ENCODE measurements around the gene PRKAA1.

Gene PRKAA1

DNA sequence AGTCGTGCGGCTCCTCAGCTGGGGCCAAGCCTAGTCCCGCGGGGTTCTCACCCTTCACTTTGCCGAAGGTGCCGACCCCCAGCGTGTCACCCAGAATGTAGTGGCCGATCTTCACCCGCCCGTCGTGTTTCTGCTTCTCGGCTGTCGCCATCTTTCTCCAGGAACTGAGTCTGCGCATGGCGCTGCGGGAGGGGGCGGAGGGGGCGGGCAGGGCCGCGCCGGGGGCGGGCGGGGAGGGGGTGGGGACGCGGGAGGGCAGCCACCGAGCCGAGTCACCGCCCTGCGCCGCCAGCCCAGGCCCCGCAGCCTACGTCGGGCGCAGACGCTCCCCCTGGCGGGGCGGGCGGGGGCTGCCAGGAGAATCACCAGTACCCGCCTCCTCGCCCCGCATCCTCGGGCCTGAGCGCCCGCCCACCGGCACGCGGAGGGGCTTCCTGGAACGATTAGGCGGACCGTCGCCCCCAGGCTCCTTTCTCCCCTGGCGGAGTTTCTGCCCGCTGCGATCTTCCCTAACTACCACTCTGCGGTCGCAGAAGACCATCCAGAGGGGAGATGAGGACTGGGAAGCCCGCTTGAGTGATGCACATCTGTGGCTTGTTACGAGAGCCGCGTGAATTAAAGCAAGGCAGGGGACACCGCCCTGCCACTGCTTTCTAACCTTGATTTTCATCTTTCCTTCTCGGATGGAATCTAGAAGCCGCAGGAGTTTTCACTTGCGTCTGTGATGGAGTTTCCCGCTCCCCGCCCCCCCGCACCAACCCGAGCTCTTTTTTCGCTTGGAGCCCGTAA is at the start of gene PRKAA1:
Gene PRKAA1, minus strand, starts transcription at position 363 of the 789 bp plus-strand sequence. Its CDS starts 185 bp downstream, at position 178.
- DNase-seq (ENCODE audit: low spot score), result peak; percentile 90
- H3K4me3 Mint-ChIP-seq, result peak within 1 kb of the TSS; percentile 90
- no peaks in the 10 kb centered on the region for H3K9me3 Mint-ChIP-seq
- H3K27ac Mint-ChIP-seq, result peak within 1 kb of the TSS; percentile 89
- peaks cover 28% of the 10 kb centered on the region for H3K36me3 Mint-ChIP-seq (ENCODE audit: low read depth)
- peaks cover 32% of the 10 kb centered on the region for H3K4me1 Mint-ChIP-seq (ENCODE audit: low read depth)
- peaks cover 11% of the 10 kb centered on the region for H3K27me3 Mint-ChIP-seq (ENCODE audit: low read depth)

DNA sequence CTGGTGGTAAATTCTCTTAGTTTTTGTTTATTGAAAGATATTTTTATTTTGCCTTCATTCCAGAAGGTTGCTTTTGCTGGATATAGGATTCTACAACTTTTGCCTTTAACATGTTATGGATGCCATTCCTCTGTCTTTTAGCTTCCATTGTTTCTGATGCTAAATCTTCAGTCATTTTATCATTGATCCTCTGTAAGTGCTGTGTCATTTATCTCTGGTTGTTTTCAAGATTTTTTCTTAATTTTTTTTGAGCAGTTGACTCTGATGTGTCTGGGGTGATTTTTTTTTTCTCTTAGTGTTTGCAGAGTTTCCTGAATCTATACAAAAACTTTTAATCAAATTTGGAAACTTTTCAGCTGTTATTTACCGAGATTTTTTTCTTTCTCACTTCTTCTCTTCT is 49.4 kb upstream of the PRKAA1 start:
- H3K4me1 Mint-ChIP-seq (ENCODE audit: low read depth), result peaks cover 4% of the 10 kb centered on the region
- no peak overlapping the region for H3K27ac Mint-ChIP-seq

DNA sequence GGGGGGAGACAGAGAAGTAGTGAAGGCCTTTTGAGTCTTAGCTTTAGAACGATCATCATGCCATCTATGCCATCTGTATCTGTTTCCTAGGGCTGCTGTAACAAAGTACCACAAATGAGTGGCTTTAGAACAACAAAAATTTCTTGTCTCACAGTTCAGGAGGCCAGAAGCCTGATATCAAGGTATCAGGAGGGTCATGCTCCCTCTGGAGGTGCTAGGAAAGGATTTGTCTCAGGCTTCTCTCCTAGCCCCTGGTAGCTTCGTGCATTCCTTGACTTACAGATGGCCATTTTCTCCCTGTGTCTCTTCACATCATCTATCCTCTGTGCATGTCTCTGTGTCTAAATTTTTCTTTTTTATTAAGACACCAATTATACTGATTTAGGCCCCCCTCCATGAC is 48.2 kb upstream of the PRKAA1 start:
- Mint-ChIP-seq H3K27ac (no peak overlapping the region), H3K4me3 (no peak overlapping the region), H3K9me3 (no peaks in the 10 kb centered on the region), H3K36me3 (ENCODE audit: low read depth) (peaks cover 6% of the 10 kb centered on the region), H3K27me3 (ENCODE audit: low read depth) (peaks cover 22% of the 10 kb centered on the region), H3K4me1 (ENCODE audit: low read depth) (peaks cover 6% of the 10 kb centered on the region)
- DNase-seq (ENCODE audit: low spot score), result no peak

More for the DNA sequence above, 49.4 kb upstream of the PRKAA1 start:
- Mint-ChIP-seq H3K4me3 (no peak overlapping the region), H3K27me3 (ENCODE audit: low read depth) (peaks cover 20% of the 10 kb centered on the region), H3K36me3 (ENCODE audit: low read depth) (peaks cover 5% of the 10 kb centered on the region), H3K9me3 (no peaks in the 10 kb centered on the region)
- DNase-seq (ENCODE audit: low spot score), result no peak

DNA sequence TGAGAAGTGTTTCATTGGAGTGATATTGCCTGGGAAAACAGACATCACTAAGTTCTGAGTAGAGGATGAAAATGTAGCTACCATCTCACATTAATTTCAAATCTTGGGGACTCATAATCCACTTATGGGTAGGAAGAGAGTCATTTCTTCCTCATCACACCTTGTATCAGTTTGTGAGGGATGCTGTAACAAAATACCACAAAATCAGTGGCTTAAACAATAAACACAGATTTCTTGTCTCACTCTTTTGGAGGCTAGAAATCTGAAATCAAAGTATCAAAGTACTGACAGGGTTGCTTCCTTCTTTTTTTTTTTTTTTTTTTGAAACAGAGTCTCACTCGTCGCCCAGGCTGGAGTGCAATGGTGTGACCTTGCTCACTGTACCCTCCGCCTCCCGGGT is 46.4 kb upstream of the PRKAA1 start:
- no peak overlapping the region for H3K27ac Mint-ChIP-seq
- no peak overlapping the region for H3K4me3 Mint-ChIP-seq
- H3K4me1 Mint-ChIP-seq (ENCODE audit: low read depth), result peaks cover 12% of the 10 kb centered on the region
- H3K9me3 Mint-ChIP-seq, result no peaks in the 10 kb centered on the region
- H3K36me3 Mint-ChIP-seq (ENCODE audit: low read depth), result peaks cover 8% of the 10 kb centered on the region
- H3K27me3 Mint-ChIP-seq (ENCODE audit: low read depth), result peaks cover 23% of the 10 kb centered on the region
- no peak for DNase-seq (ENCODE audit: low spot score)

DNA sequence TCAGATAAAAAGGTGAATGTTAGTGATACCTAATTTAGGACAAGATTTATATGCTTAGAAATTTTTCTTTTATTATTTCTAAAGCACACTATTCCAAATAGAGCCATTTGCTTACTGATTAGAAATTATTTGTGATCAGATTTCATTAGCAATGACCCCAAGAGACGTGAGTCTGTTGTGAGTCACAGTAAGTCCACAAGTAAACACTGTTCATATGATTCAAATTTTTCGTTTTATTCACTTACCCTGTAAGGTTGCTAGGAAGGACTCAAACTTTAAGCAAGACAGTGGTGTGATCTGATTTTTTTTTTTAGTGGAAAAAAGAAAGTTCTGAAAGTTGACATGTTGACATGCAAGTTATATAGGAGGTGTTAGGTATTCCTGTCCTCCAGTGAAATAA is 44.2 kb upstream of the PRKAA1 start:
- Mint-ChIP-seq H3K4me1 (ENCODE audit: low read depth) (peaks cover 12% of the 10 kb centered on the region), H3K27me3 (ENCODE audit: low read depth) (peaks cover 18% of the 10 kb centered on the region), H3K36me3 (ENCODE audit: low read depth) (peaks cover 8% of the 10 kb centered on the region), H3K27ac (no peak overlapping the region), H3K4me3 (no peak overlapping the region), H3K9me3 (no peaks in the 10 kb centered on the region)
- DNase-seq (ENCODE audit: low spot score), result no peak

DNA sequence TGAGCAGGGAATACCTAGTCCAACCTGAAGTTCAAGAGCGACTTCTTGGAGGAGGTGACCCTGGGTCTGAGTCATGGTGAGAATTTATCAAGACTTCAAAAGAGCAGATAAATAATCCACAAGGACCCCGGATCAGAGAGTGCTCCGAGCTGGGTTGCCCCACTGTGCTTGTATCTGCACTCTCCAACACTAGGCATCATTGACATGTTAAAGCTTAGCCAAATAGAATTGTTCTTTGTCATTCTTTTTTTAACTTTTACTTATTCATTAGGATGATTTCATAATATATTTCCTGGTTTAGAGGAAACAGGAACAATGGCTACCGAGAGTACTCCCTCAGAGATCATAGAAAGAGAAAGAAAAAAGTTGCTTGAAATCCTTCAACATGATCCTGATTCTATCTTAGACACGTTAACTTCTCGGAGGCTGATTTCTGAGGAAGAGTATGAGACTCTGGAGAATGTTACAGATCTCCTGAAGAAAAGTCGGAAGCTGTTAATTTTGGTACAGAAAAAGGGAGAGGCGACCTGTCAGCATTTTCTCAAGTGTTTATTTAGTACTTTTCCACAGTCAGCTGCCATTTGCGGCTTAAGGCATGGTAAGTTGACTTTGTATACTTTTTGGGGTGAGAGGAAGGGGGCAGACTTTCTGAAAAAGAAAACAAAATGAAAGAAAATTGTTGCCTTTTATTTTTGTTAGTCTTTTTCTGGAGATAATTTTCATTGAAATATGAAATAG is 43.1 kb upstream of the PRKAA1 start, which contains the start of gene CARD6:
Gene CARD6, plus strand, starts transcription at position 300 of the 738 bp plus-strand sequence. Its CDS starts 16 bp downstream, at position 316.
- Mint-ChIP-seq H3K27me3 (ENCODE audit: low read depth) (peaks cover 13% of the 10 kb centered on the region), H3K4me3 (peak within 1 kb of the TSS; percentile 83), H3K36me3 (ENCODE audit: low read depth) (peaks cover 11% of the 10 kb centered on the region), H3K27ac (peak within 1 kb of the TSS; percentile 88), H3K9me3 (peaks cover 7% of the 10 kb centered on the region), H3K4me1 (ENCODE audit: low read depth) (peaks cover 13% of the 10 kb centered on the region)
- no peak for DNase-seq (ENCODE audit: low spot score)

DNA sequence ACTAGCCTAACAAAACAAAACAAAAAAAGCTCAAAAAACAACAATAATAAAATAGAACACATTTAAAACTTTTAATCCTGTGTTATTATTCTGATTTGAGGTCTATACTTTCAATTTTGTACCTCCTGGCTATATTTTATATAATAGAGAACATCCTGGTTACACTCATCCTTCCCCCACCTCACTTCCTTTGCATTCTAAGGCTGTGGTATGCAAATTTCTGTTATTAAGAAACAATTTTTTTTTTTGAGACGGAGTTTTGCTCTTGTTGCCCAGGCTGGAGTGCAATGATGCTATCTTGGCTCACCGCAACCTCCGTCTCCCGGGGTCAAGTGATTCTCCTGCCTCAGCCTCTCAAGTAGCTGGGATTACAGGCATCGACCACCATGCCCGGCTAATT is 39.9 kb upstream of the PRKAA1 start:
- Mint-ChIP-seq H3K4me1 (ENCODE audit: low read depth) (peaks cover 29% of the 10 kb centered on the region), H3K4me3 (no peak overlapping the region), H3K27me3 (ENCODE audit: low read depth) (peaks cover 4% of the 10 kb centered on the region), H3K27ac (no peak overlapping the region), H3K36me3 (ENCODE audit: low read depth) (peaks cover 27% of the 10 kb centered on the region), H3K9me3 (peaks cover 9% of the 10 kb centered on the region)
- DNase-seq (ENCODE audit: low spot score), result no peak

DNA sequence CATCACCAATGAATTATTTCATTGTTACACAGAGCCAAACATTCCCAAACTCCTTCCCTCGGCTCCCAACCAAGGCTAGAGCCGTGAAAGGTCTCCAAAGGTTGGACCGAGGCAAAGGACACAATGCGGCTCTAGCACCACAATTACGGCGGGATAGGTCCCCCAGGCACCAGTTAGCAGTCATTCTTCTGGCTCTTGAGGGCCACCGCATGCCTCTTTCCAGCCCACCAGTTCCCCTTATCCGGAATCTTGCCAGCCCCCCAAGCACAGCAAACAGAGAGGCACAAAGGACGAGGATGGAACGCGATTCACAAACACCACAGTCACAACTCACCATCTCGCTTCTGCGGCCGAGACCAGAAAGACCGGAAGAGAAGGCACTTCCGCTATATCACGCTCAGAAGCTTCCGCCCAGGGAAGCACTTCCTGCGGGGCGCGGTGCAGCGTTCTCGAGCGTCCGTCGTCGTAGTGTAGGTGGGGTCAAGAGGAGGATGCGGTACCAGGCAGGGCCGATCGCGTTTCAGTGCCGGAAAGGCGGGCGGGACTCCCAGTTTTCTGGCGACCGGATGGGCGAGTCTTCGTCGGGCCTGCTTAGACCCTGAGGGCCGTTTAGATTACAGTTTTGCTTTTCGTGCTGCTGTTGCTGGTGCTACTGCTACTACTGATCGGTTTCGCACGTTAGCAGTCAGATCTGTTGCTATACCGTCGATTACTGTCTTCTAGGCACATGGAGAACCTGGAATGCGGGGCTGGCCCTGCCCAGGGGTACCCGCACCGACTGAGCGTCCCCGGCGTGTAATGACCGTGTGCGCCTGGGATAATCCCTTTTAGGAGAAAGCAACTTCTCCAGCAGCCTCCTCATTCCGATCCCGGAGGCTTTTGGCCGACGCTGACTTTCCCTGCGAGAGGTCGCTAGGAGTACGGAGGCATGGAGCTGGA is 36.9 kb upstream of the PRKAA1 start, which contains the start of gene RPL37:
Gene RPL37, minus strand, starts transcription at position 374 of the 939 bp plus-strand sequence. Its CDS starts 37 bp downstream, at position 337.
- peak within 1 kb of the TSS; percentile 94 for H3K4me3 Mint-ChIP-seq
- H3K9me3 Mint-ChIP-seq, result peaks cover 9% of the 10 kb centered on the region
- H3K27ac Mint-ChIP-seq, result peak within 1 kb of the TSS; percentile 99
- peaks cover 52% of the 10 kb centered on the region for H3K36me3 Mint-ChIP-seq (ENCODE audit: low read depth)
- peak; percentile 93 for DNase-seq (ENCODE audit: low spot score)
- H3K4me1 Mint-ChIP-seq (ENCODE audit: low read depth), result peaks cover 36% of the 10 kb centered on the region
- no peaks in the 10 kb centered on the region for H3K27me3 Mint-ChIP-seq (ENCODE audit: low read depth)

DNA sequence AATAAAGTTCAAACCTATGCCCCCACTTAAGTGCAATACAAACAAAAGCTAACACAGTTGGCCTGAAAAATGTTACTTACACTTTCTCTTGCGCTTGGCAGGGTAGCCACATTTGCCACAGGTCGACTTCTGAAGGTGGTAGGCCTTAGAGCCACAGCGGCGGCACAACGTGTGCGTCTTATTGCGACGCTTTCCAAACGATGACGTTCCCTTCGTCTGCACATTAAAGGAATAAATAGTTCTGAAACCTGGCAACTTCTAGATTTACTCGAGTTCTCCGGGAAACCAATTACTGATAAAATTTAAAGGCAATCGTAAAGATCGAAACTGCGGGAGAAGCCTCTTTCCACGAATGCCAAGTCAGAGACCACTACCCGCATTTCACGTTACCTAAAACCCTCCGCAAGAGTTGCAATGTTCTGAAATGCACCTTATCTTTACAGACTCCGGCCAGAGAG is 36.2 kb upstream of the PRKAA1 start:
- Mint-ChIP-seq H3K36me3 (ENCODE audit: low read depth) (peaks cover 58% of the 10 kb centered on the region), H3K27me3 (ENCODE audit: low read depth) (no peaks in the 10 kb centered on the region), H3K27ac (peak overlapping the region; percentile 99), H3K4me1 (ENCODE audit: low read depth) (peaks cover 36% of the 10 kb centered on the region), H3K4me3 (peak overlapping the region; percentile 94), H3K9me3 (peaks cover 9% of the 10 kb centered on the region)
- DNase-seq (ENCODE audit: low spot score), result no peak

DNA sequence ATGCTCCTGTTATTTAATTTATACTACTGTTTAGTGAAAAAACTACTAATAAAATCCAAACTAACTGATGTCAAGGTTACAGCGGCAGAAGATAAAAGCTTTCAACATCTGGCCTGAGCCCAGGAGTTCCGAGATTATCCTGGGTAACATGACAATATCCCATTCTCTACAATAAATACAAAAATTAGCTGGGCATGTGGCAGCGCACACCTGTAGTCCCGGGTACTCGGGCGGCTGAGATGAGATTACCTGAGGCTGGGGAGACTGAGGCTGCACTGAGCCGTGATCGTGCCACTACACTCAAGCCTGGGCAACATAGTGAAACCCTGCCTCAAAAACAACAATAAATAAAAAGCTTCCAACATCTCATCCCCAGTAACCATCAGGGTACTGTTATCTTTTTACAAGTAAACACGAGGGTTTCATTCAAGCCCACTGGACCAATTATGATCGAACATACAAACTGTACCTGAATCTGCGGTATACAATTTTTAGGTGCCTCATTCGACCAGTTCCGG is 35.6 kb upstream of the PRKAA1 start:
- Mint-ChIP-seq H3K4me3 (peak overlapping the region; percentile 94), H3K36me3 (ENCODE audit: low read depth) (peaks cover 64% of the 10 kb centered on the region), H3K27ac (peak overlapping the region; percentile 99), H3K4me1 (ENCODE audit: low read depth) (peaks cover 41% of the 10 kb centered on the region), H3K27me3 (ENCODE audit: low read depth) (no peaks in the 10 kb centered on the region), H3K9me3 (peaks cover 9% of the 10 kb centered on the region)
- no peak for DNase-seq (ENCODE audit: low spot score)

DNA sequence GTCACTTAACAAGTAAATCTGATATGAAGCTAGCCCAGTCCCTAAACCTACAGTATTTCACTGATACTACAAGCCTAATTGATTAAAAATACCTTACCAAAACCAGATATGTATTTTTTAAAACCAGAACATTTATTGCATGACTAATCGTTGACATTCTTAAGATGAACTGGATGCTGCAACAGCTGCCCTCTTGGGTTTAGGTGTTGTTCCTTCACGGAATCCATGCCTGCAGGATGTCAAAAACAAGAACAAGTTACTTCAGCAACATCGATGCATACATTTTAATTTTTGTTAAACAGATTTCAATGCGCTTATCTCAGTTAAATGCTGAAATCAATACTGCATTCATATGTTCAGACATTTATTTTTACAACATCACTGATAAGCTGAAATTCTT is 34.2 kb upstream of the PRKAA1 start:
- peaks cover 46% of the 10 kb centered on the region for H3K4me1 Mint-ChIP-seq (ENCODE audit: low read depth)
- DNase-seq (ENCODE audit: low spot score), result no peak
- peaks cover 79% of the 10 kb centered on the region for H3K36me3 Mint-ChIP-seq (ENCODE audit: low read depth)
- peak overlapping the region; percentile 94 for H3K4me3 Mint-ChIP-seq
- H3K9me3 Mint-ChIP-seq, result peaks cover 9% of the 10 kb centered on the region
- peak overlapping the region; percentile 58 for H3K27ac Mint-ChIP-seq
- no peaks in the 10 kb centered on the region for H3K27me3 Mint-ChIP-seq (ENCODE audit: low read depth)

DNA sequence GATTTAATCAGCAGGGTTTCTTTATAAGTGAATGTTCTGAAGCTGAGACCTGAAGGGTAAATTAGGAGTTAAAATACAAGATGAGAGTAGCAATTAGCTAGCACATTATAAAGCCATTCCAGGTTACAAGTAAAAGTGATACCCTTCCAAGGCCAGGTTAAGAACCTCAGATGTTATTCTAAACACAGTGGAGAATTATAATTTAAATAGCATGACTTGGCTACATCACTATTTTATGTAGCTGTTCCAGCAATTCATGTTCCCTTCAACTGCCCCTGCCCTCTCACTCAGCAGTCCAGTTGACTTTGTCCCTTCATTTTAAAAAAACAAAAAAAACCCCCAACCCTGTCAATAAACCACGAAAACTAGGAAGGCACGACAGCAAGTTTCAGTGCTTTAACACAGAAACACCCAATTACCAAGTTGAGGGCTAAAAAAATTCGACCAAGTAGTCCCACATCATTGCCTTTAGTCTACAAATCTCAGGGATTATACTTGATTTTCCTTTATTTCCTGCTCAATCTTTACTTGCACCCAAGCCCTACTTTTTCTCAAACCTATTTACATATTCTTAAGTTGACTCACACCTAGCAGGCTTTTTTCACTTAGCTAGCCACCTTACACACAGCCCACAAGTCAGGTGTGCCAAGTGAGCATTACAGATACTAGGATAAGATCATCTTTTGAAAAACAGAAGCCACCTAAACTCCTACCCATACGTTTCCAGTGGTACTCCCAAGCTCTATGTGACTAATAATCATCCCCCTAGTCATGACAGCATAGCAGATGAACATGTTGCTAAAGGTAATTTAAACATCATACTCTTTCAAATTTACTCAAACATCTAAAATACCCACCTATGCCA is 33.4 kb upstream of the PRKAA1 start:
- peaks cover 81% of the 10 kb centered on the region for H3K36me3 Mint-ChIP-seq (ENCODE audit: low read depth)
- peak overlapping the region; percentile 94 for H3K4me3 Mint-ChIP-seq
- H3K4me1 Mint-ChIP-seq (ENCODE audit: low read depth), result peaks cover 46% of the 10 kb centered on the region
- peak overlapping the region; percentile 17 for H3K27ac Mint-ChIP-seq
- H3K27me3 Mint-ChIP-seq (ENCODE audit: low read depth), result no peaks in the 10 kb centered on the region
- DNase-seq (ENCODE audit: low spot score), result peak; percentile 41
- peaks cover 5% of the 10 kb centered on the region for H3K9me3 Mint-ChIP-seq

Measured in T-helper 2 cell treated with Interferon-gamma antibody and Interleukin-4, amounts not matched to agents 5 μg/mL and 100 μg/mL, for 36 hours (primary cell).